ENCODE data around the gene PTEN.

The PTEN gene

GRCh38 chr10:87915406-87915805 is 52.0 kb downstream of the PTEN start:
- H3K27ac ChIP-seq, result no peak overlapping the region
- no peak for DNase-seq (ENCODE audit: low read depth, low spot score)

DNA sequence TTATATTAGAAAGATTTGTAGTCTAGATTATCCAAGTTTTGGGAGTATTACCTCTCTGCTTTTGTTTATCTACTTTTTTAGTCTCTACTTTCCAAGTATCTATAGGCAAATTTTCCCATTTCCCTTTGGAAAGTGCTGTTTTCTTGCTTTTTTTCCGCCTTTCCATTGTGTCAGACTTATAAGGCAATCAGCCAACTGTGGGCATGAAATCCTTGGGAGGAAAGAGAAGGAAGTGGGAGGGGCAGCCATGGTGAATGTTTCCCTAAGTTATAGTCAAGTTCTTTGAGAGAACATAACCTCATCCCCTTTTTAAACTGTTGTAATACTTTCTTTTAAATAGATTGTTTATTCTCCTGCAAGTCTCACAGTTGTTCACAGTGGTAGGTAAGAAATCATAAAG is 52.6 kb downstream of the PTEN start:
- no peak overlapping the region for H3K27ac ChIP-seq
- DNase-seq (ENCODE audit: low read depth, low spot score), result no peak

- no peak for DNase-seq (ENCODE audit: low read depth, low spot score)
- H3K27ac ChIP-seq, result no peak overlapping the region
Measured at GRCh38 chr10:87916515-87916914, 53.1 kb downstream of the PTEN start.

DNA sequence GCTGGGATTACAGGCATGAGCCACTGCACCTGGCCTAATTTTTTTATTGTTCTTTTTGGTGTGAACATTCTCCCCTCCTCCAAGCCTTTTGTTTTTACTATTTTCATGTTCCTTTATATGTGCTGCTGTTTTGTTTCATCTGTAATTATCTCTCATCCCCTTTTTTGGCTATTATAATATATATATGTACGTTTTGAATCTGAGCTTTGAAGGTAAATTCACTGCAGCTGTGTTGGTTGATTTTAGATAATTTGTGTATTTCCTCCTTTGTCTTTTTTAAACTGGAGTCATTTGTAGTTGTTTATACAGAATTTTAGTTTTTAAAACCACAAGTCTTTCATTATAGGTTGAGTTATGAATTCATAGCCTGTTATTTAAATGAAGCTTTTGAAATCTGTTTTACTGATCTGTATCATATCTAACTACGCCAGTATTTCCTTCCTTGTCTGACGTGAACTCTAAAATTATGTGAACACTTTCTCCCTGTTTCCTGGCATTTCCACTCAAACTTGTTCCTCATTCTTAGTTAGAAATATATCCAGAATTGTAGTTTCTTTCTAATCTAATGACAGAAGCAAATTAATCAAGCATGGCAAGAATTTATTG is 54.9 kb downstream of the PTEN start:
- no peak for DNase-seq (ENCODE audit: low read depth, low spot score)
- no peak overlapping the region for H3K27ac ChIP-seq

GRCh38 chr10:87920538-87920937 is 57.1 kb downstream of the PTEN start:
- DNase-seq (ENCODE audit: low read depth, low spot score), result no peak
- H3K27ac ChIP-seq, result no peak overlapping the region

- no peak overlapping the region for H3K27ac ChIP-seq
- DNase-seq (ENCODE audit: low read depth, low spot score), result no peak
Measured at GRCh38 chr10:87921931-87922688, 58.7 kb downstream of the PTEN start.

GRCh38 chr10:87923233-87923632 is 59.8 kb downstream of the PTEN start:
- DNase-seq (ENCODE audit: low read depth, low spot score), result no peak
- H3K27ac ChIP-seq, result no peak overlapping the region

DNA sequence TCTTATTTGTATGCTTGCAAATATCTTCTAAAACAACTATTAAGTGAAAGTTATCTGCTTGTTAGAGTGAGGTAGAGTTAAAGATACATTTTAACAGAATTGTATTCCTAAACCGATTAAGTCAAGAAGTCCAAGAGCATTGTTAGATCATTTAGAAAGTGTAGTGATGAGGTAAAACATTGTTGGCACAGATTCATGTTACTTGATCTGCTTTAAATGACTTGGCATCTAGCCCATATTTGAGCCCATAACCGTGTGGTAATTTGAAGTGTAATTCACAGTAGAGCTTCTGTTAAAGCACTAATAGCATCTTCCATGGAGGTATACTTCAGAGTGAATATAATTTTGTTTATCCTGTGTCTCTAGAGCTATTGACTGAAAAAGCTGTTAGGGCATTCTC is 62.1 kb downstream of the PTEN start:
- no peak for DNase-seq (ENCODE audit: low read depth, low spot score)
- H3K27ac ChIP-seq, result no peak overlapping the region

- H3K27ac ChIP-seq, result no peak overlapping the region
- no peak for DNase-seq (ENCODE audit: low read depth, low spot score)
Measured at GRCh38 chr10:87927091-87927490, 63.7 kb downstream of the PTEN start.

GRCh38 chr10:87928996-87929395 is 65.6 kb downstream of the PTEN start:
- DNase-seq (ENCODE audit: low read depth, low spot score), result no peak
- H3K27ac ChIP-seq, result no peak overlapping the region

GRCh38 chr10:87930141-87930540 is 66.7 kb downstream of the PTEN start:
- DNase-seq (ENCODE audit: low read depth, low spot score), result no peak
- H3K27ac ChIP-seq, result no peak overlapping the region

GRCh38 chr10:87930934-87931835 is 67.8 kb downstream of the PTEN start:
- H3K27ac ChIP-seq, result no peak overlapping the region

DNA sequence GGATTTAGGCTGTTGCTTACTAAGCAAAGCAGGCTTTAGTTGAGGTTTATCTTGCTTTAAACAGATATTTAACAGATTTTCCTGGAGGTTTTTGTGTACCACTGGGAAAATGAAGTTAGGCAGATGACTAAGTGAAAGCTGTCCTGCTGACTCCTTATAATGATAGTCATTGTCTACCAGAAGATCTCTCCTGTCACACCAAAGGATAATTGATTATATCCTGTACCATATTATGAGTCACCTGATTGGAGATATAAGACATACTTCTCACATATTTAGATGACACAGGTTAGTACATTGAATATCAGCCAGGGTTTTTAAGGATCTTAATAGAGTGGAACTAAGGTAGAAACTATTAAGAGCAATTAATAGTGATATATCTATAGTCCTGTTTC is 68.4 kb downstream of the PTEN start:
- no peak overlapping the region for H3K27ac ChIP-seq
- no peak for DNase-seq (ENCODE audit: low read depth, low spot score)

More at GRCh38 chr10:87930934-87931835, 67.8 kb downstream of the PTEN start:
- DNase-seq (ENCODE audit: low read depth, low spot score), result no peak

DNA sequence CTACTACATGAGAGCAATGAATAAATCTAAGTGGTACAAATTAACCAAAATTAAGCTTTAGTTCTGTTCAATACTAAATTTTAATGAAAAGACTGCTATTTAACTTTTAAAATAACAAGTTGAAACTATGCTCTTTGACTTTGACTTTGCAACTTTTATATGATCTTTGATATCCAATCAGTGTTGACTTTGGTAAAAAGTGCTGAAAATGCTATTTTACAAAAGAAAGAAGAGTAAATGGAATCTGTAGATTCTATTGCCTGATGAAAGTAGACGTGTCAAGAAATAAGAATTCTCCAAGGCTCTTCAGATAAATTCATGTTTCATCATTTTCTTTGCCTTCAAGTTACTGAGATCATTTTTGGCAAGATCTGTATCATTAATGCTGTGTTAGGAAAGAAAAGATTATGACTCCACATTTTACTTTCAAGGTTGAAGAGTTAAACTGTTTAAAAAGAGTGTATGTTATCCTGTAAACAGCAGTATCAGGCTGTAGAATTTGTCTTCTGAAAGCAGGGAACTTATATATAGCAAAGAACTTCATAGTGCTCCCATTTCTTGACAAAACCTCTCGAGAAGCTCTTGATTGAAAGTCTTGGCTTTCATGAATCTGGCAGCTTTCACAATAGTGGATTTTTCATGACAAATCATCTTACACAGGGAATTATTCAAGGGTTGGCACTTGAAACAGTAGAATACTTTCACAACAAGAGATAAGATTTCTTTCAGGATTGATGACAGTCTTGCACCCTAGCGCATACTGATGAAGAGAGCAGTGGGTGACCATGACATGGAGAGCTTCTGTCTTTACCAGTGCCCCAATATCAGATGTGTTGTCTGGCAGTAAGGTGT is 72.1 kb downstream of the PTEN start:
- no peak overlapping the region for H3K27ac ChIP-seq
- DNase-seq (ENCODE audit: low read depth, low spot score), result no peak

- no peak overlapping the region for H3K27ac ChIP-seq
- DNase-seq (ENCODE audit: low read depth, low spot score), result no peak
Measured at GRCh38 chr10:87940210-87940609, 76.8 kb downstream of the PTEN start.

DNA sequence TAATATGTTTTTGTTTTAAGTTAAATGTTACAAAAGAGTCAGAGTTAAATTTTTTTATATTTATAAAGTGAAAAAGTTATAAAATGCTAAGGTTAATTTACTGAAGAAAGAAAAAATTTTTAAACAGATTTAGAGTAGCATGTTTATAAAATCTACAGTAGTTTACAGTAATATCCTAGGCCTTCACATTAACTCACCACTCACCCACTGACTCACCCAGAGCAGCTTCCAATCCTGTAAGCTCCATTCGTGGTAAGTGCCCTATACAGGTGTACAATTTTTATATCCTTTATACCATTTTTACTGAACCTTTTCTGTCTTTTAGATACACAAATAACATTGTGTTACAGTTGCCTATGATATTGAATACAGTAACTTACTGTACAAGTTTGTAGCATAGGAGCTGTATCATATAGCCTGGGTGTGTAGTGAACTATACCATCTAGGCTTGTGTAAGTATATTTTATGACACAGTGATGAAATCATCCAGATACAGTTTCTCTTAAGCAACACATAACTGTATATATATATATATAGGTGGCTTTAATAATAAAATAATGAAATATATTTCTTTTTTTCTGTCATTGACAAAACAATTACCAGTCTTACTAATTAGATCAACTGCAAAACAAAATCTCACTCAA is 79.6 kb downstream of the PTEN start:
- H3K27ac ChIP-seq, result no peak overlapping the region
- DNase-seq (ENCODE audit: low read depth, low spot score), result no peak

DNA sequence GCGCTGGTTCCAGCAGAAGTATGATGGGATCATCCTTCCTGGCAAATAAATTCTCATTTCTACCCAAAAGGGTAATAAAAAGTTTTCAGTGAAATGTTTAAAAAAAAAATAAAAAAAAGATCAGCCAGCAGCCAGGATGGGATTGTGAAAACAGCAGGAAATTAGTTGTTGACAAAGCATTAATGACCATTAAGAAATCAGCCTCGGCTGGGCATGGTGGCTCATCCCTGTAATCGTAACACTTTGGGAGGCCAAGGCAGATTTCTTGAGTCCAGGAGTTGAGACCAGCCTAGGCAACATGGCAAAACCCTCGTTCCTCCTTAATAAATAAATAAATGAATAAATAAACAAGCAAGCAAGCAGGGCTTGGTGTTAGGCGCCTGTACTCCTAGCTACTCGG is 82.6 kb downstream of the PTEN start:
- DNase-seq (ENCODE audit: low read depth, low spot score), result no peak
- no peak overlapping the region for H3K27ac ChIP-seq

DNA sequence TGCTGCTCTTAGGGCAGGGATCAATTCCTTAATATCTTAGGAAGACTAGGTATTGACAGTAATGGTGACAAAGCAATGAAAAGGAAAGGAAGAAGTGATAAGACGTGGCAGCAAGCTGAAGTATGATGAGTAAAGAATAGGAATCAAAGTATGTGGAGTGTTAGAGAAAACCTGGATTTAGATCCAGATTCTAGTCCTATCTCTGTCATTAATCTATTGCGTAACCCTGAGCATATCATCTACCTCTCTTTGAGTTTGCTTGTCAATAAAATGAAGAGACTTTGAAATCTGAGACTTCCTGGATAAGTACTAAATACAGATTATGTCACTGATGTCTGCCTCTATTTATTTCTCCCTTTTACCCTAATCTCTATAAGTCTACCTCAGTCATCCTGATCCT is 89.2 kb downstream of the PTEN start:
- H3K27ac ChIP-seq, result no peak overlapping the region
- no peak for DNase-seq (ENCODE audit: low read depth, low spot score)

DNA sequence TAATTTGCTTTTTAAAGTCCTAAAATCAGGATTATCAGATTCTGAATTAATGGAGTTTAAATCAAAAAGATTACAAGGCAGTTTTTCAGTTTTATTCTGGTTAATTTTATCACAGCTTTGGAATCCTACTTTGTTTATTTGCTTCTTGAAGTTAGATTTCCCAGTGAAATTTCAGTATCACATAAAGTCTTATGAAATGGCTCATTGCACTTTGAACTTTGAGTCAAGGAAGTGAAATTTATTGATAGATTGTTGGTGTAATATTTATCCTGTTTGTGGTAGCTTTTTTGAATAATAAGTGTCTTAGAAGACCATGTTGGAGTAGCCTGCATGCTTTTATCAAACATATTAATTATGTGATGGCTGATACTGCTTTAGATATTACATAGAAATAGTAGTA is 92.6 kb downstream of the PTEN start:
- no peak for DNase-seq (ENCODE audit: low read depth, low spot score)
- H3K27ac ChIP-seq, result no peak overlapping the region

DNA sequence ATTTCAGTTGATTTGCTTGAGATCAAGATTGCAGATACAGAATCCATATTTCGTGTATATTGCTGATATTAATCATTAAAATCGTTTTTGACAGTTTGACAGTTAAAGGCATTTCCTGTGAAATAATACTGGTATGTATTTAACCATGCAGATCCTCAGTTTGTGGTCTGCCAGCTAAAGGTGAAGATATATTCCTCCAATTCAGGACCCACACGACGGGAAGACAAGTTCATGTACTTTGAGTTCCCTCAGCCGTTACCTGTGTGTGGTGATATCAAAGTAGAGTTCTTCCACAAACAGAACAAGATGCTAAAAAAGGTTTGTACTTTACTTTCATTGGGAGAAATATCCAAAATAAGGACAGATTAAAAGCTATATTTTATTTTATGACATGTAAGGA is 94.3 kb downstream of the PTEN start:
- no peak for DNase-seq (ENCODE audit: low read depth, low spot score)
- no peak overlapping the region for H3K27ac ChIP-seq

Data from epithelial cell of prostate (primary cell).